HG03139 (cell line): Measurements from ENCODE around the gene RNASEH1.

Experiments
- ATAC-seq: cut with Tn5 transposase; IDR thresholded peaks from one replicate; pipeline ENCODE4 v1.9.1; 2021; ENCODE audit not compliant: unreplicated experiment

RNASEH1 gene

GRCh38 chr2:3558205-3559014, at the start of gene RNASEH1:
Gene RNASEH1 (minus strand): TSS chr2:3558333. CDS start chr2:3558260, 73 bp downstream.
- ATAC-seq: peak; percentile 98

GRCh38 chr2:3606370-3607201, 48.5 kb upstream of the RNASEH1 start:
- ATAC-seq: no peak

- ATAC-seq: no peak
Observed at GRCh38 chr2:3606028-3606369, 47.9 kb upstream of the RNASEH1 start.

- ATAC-seq: no peak
Observed at GRCh38 chr2:3604991-3605961, 47.1 kb upstream of the RNASEH1 start.

GRCh38 chr2:3604207-3604877, 46.2 kb upstream of the RNASEH1 start:
- ATAC-seq: no peak

GRCh38 chr2:3603536-3604206, 45.5 kb upstream of the RNASEH1 start:
- no peak for ATAC-seq

- ATAC-seq: no peak
Observed at GRCh38 chr2:3602553-3603339, 44.6 kb upstream of the RNASEH1 start.

GRCh38 chr2:3601561-3602271, 43.6 kb upstream of the RNASEH1 start:
- no peak for ATAC-seq

- ATAC-seq: no peak
Observed at GRCh38 chr2:3600256-3600855, 42.2 kb upstream of the RNASEH1 start.

GRCh38 chr2:3598912-3599854, 41.0 kb upstream of the RNASEH1 start:
- no peak for ATAC-seq

- ATAC-seq: no peak
Observed at GRCh38 chr2:3598197-3598910, 40.2 kb upstream of the RNASEH1 start.

- no peak for ATAC-seq
Observed at GRCh38 chr2:3597567-3597966, 39.4 kb upstream of the RNASEH1 start.

GRCh38 chr2:3596901-3597417, 38.8 kb upstream of the RNASEH1 start:
- no peak for ATAC-seq

GRCh38 chr2:3595985-3596384, 37.9 kb upstream of the RNASEH1 start:
- no peak for ATAC-seq

- no peak for ATAC-seq
Observed at GRCh38 chr2:3595404-3595803, 37.3 kb upstream of the RNASEH1 start.
